H1 (cell line): ENCODE measurements around the gene TMEM161B.

Source experiments
- CTCF ChIP-seq, 3 experiments: IDR thresholded peaks; 1 replicate in 2 of 3; 2 replicates in 1 of 3; pipeline versions ENCODE4 v1.5.1 to v1.6.1; 2011; ENCODE audit warnings: low read length in 3 of 3, mild to moderate bottlenecking in 3 of 3, inconsistent platforms in 2 of 3, low read depth in 1 of 3, moderate library complexity in 1 of 3; ENCODE audit not compliant: insufficient read depth in 1 of 3; ENCODE audit errors: control extremely low read depth in 1 of 3
- EGR1 ChIP-seq: IDR thresholded peaks from 2 replicates; pipeline ENCODE4 v1.6.1; 2011; ENCODE audit warnings: low read depth, low read length, borderline replicate concordance
- EZH2 ChIP-seq: fragments of 200-600 bp; sonication (generic); IDR thresholded peaks from 2 replicates; pipeline ENCODE4 v1.7.1; 2012; ENCODE audit warnings: low read depth, mild to moderate bottlenecking, moderate library complexity, low read length, inconsistent platforms; ENCODE audit not compliant: severe bottlenecking
- KDM1A ChIP-seq: fragments of 200-600, 300-600 bp; sonication (generic); IDR thresholded peaks from 2 replicates; pipeline ENCODE4 v1.7.1; 2016; ENCODE audit warnings: mild to moderate bottlenecking, low read length, borderline replicate concordance
- SIX5 ChIP-seq: IDR thresholded peaks from 2 replicates; pipeline ENCODE4 v1.6.1; 2011; ENCODE audit warnings: mild to moderate bottlenecking, low read depth, low read length

- TF ChIP-seq CTCF (IDR thresholded peaks at IDR 0.05; ENCODE audit: control extremely low read depth in 1 of 3, insufficient read depth in 1 of 3, low read depth in 1 of 3, low read length in 3 of 3) = no peak
- no peak for TF ChIP-seq EGR1
- TF ChIP-seq SIX5 = no peak
- TF ChIP-seq EZH2 = no peak
- no peak for TF ChIP-seq KDM1A
Observed at GRCh38 chr5:88226881-88227450, 41.7 kb downstream of the TMEM161B start.
